BE2C (cell line): ENCODE results near the gene ZDHHC8.

ENCODE experiments used
- DNase-seq: peaks from one replicate; pipeline ENCODE4 v3.0.0-alpha.2; 2020
- H3K27me3 ChIP-seq: fragments of 250-450 bp; sonication (Bioruptor Pico); 2 replicates; pipeline ENCODE4 v1.5.1; 2020; ENCODE audit warnings: mild to moderate bottlenecking
- H3K36me3 ChIP-seq: fragments of 250-450 bp; sonication (Bioruptor Pico); 2 replicates; pipeline ENCODE4 v1.5.1; 2020; ENCODE audit warnings: mild to moderate bottlenecking
- H3K4me1 ChIP-seq: fragments of 250-450 bp; sonication (Bioruptor Pico); 2 replicates; pipeline ENCODE4 v1.5.1; 2020
- H3K4me3 ChIP-seq: 2 replicates; pipeline ENCODE4 v1.5.1; 2011; ENCODE audit warnings: low read depth, low read length
- H3K9me3 ChIP-seq: fragments of 250-450 bp; sonication (Bioruptor Pico); 2 replicates; pipeline ENCODE4 v1.5.1; 2020
- CTCF ChIP-seq: IDR thresholded peaks from 2 replicates; pipeline ENCODE4 v1.5.1; 2012; ENCODE audit warnings: mild to moderate bottlenecking, low read depth, low read length

ZDHHC8 gene

GRCh38 chr22:20127869-20128618 lies 3.6 kb upstream of the ZDHHC8 start:
- no peak for DNase-seq
- no peak for TF ChIP-seq CTCF
- Histone ChIP-seq H3K9me3 (no peaks in the 10 kb centered on the region), H3K4me3 (no peak overlapping the region), H3K27me3 (no peaks in the 10 kb centered on the region), H3K4me1 (peaks cover 7% of the 10 kb centered on the region), H3K36me3 (peaks cover 43% of the 10 kb centered on the region)

- H3K36me3 ChIP-seq = peaks cover 42% of the 10 kb centered on the region
- no peak for DNase-seq
- no peaks in the 10 kb centered on the region for H3K27me3 ChIP-seq
- peaks cover 7% of the 10 kb centered on the region for H3K4me1 ChIP-seq
- no peaks in the 10 kb centered on the region for H3K9me3 ChIP-seq
- H3K4me3 ChIP-seq = no peak overlapping the region
- no peak for TF ChIP-seq CTCF
Measured at GRCh38 chr22:20128619-20128901, 3.0 kb upstream of the ZDHHC8 start.

- peak; percentile 74 for DNase-seq
- peaks cover 7% of the 10 kb centered on the region for H3K4me1 ChIP-seq
- H3K36me3 ChIP-seq = peaks cover 36% of the 10 kb centered on the region
- H3K4me3 ChIP-seq = no peak overlapping the region
- peak; percentile 79 for TF ChIP-seq CTCF
- no peaks in the 10 kb centered on the region for H3K9me3 ChIP-seq
- H3K27me3 ChIP-seq = no peaks in the 10 kb centered on the region
Measured at GRCh38 chr22:20128902-20129746, 2.5 kb upstream of the ZDHHC8 start.

GRCh38 chr22:20129747-20130014 lies 1.9 kb upstream of the ZDHHC8 start:
- no peak for DNase-seq
- Histone ChIP-seq H3K27me3 (no peaks in the 10 kb centered on the region), H3K9me3 (no peaks in the 10 kb centered on the region), H3K4me1 (peaks cover 7% of the 10 kb centered on the region), H3K4me3 (no peak overlapping the region), H3K36me3 (peaks cover 30% of the 10 kb centered on the region)
- TF ChIP-seq CTCF = no peak

- H3K27me3 ChIP-seq = no peaks in the 10 kb centered on the region
- H3K4me1 ChIP-seq = peaks cover 12% of the 10 kb centered on the region
- DNase-seq = no peak
- peaks cover 24% of the 10 kb centered on the region for H3K36me3 ChIP-seq
- TF ChIP-seq CTCF = peak; percentile 13; the same call in 1 of the 2 replicates
- H3K4me3 ChIP-seq = no peak overlapping the region
- no peaks in the 10 kb centered on the region for H3K9me3 ChIP-seq
Measured at GRCh38 chr22:20130319-20130718, 1.3 kb upstream of the ZDHHC8 start.
